ENCODE data around the gene IQGAP2.
"Not testable (repeated sequence)": the region's sequence is repeated elsewhere in the genome, so short reads cannot be mapped to it uniquely, and the experiment has no call there.

Gene IQGAP2

DNA sequence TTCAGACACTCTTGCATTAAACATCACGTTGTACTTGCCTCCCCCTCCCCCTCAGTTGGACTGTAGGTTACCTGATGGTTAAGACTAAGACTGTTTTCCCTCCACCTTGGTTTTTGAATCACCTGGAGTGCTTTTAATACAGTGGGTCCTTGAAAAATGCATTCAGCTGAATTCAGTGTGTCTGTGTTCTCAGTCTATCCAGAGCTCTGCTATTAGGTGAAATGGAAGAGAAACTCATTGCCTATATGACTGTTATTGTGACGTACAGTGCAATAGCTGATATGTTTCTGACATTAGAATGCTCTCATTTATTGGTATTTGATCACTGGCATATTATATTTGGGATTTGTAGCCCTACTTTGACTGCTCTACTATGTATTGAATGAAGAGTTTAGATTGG, 111.6 kb downstream of the IQGAP2 start:
- no peak for TF ChIP-seq POLR2A (IDR thresholded peaks at IDR 0.05; ENCODE audit: low read depth, low read length)
- FAIRE-seq (no peak), DNase-seq (ENCODE audit: insufficient read length, low spot score) (no peak)

GRCh38 chr5:76517334-76517733, 114.2 kb downstream of the IQGAP2 start:
- FAIRE-seq: no peak
- no peak for TF ChIP-seq POLR2A (IDR thresholded peaks at IDR 0.05; ENCODE audit: low read depth, low read length)
- DNase-seq (ENCODE audit: insufficient read length, low spot score): no peak

DNA sequence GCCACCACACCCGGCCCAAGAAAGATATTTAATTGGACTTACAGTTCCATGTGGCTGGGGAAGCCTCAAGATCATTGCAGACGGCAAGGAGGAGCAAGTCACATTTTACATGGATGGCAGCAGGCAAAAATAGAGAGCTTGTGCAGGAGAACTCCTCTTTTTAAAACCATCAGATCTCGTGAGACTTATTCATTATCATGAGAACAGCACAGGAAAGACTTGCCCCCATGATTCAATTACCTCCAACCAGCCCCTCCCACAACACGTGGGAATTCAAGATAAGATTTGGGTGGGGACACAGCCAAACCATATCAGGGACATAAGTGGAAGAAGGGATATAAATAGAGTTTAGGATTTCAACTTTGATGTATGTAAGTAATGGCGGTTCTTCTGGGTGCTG, 115.2 kb downstream of the IQGAP2 start:
- FAIRE-seq; DNase-seq (ENCODE audit: insufficient read length, low spot score): not testable (repeated sequence)

- no peak for DNase-seq (ENCODE audit: insufficient read length, low spot score)
- no peak for TF ChIP-seq POLR2A (IDR thresholded peaks at IDR 0.05; ENCODE audit: low read depth, low read length)
- FAIRE-seq: no peak
Observed at GRCh38 chr5:76521240-76521758, 118.2 kb downstream of the IQGAP2 start.

- FAIRE-seq (no peak), DNase-seq (ENCODE audit: insufficient read length, low spot score) (no peak)
- TF ChIP-seq POLR2A (IDR thresholded peaks at IDR 0.05; ENCODE audit: low read depth, low read length): no peak
Observed at GRCh38 chr5:76522103-76522935, 119.2 kb downstream of the IQGAP2 start.

- TF ChIP-seq POLR2A (IDR thresholded peaks at IDR 0.05; ENCODE audit: low read depth, low read length): no peak
- FAIRE-seq (no peak), DNase-seq (ENCODE audit: insufficient read length, low spot score) (no peak)
Observed at GRCh38 chr5:76524101-76524835, 121.2 kb downstream of the IQGAP2 start.

GRCh38 chr5:76524868-76525267, 121.8 kb downstream of the IQGAP2 start:
- DNase-seq (ENCODE audit: insufficient read length, low spot score): no peak
- TF ChIP-seq POLR2A (IDR thresholded peaks at IDR 0.05; ENCODE audit: low read depth, low read length): no peak
- no peak for FAIRE-seq

DNA sequence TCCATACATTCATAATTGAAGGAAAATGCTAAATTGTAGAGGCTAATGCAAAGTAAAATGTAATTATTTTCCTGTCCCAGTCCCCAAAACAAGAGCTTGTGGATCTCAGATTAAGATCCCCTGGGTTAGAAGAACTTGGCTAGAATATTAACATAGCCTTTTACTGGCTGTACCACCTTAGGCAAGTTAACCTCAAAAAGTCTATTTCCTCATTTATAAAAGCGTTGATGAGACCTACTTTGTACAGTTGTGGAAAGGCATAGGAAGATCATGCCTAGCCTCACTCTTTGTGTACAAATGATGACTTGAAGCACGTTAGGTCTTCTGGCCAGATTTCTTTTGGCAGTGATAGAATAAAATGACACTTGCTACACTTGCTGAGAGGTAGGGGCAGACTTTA, 122.9 kb downstream of the IQGAP2 start:
- no peak for DNase-seq (ENCODE audit: insufficient read length, low spot score)
- no peak for FAIRE-seq

DNA sequence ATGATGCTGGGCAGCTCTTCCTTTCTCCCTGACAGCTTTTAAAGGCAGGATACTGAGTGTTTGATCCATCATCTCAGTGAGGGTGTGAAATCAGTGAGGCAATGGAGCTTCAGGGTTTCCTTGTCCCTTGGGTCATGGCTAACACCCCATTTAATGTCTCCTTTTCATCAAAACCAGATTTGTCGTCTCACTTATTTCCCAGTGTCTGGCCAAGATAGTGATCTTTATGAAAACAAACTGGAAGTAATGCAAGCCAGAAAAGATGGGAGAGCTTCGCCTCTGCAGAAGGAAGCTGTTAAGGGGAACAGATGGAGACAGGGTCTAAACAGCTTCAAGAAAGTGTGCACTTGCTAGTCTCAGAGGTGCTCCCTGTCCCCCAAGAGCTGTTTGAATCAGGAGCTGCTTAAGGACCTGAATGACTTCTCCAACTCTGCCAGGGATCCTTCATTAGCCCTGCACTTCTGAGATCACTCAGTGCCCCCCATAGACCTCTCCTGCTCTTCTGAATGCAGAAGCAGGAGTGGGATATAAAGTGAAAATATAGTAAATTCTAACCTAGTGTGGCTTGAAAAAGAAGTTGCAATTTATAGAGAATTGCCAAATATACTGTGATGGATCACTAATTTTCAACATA, 124.0 kb downstream of the IQGAP2 start:
- no peak for DNase-seq (ENCODE audit: insufficient read length, low spot score)
- TF ChIP-seq POLR2A (IDR thresholded peaks at IDR 0.05; ENCODE audit: low read depth, low read length): no peak
- FAIRE-seq: no peak

More for the DNA sequence above, 122.9 kb downstream of the IQGAP2 start:
- no peak for TF ChIP-seq POLR2A (IDR thresholded peaks at IDR 0.05; ENCODE audit: low read depth, low read length)

- FAIRE-seq (no peak), DNase-seq (ENCODE audit: insufficient read length, low spot score) (no peak)
- no peak for TF ChIP-seq POLR2A (IDR thresholded peaks at IDR 0.05; ENCODE audit: low read depth, low read length)
Observed at GRCh38 chr5:76527685-76528161, 124.6 kb downstream of the IQGAP2 start.

GRCh38 chr5:76528547-76529331, 125.7 kb downstream of the IQGAP2 start:
- FAIRE-seq (no peak), DNase-seq (ENCODE audit: insufficient read length, low spot score) (no peak)
- no peak for TF ChIP-seq POLR2A (IDR thresholded peaks at IDR 0.05; ENCODE audit: low read depth, low read length)

DNA sequence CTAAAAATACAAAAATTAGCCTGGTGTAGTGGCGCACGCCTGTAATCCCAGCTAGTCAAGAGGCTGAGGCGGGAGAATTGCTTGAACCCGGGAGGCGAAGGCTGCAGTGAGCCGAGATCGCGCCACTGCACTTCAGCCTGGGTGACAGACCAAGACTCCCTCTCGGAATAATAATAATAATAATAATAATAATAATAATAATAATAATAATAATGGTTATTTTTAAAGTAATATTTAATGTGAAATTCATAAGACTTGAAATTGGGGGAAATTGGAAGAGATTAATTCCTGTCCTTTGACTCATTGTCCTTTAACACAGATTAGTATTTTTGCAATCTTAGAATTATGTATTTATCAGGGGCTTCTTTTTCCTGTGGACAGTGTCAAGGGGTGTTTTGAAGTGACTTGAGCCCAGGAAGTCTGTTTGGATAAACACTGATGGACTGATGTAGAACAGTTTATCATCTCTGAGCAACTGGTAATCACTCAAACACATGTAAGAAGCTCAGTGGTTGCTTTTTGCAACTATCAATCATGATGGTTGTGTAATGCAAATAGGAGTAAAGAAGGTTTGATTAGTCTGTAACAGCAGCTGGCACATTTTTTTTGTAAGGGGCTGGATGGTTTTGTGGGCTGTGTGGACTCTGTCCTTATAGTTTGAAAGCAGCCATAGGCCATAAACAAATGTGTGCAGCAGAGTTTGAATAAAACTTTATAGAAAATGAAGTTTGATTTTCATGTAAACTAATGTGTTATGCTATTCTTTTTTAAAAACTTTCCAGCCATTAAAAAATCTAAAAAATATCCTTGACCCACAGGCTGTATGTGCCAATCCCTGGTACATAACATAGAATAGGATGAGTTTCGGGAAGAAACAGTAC, 126.6 kb downstream of the IQGAP2 start:
- FAIRE-seq (no peak), DNase-seq (ENCODE audit: insufficient read length, low spot score) (no peak)
- no peak for TF ChIP-seq POLR2A (IDR thresholded peaks at IDR 0.05; ENCODE audit: low read depth, low read length)

Data from H54 (cell line).